Testis (tissue), 2 donors: ENCODE data around the gene PPP6R1.

Experiments
- CTCF ChIP-seq, 3 experiments: fragments of 450-650 bp in 2 of 3; fragments of 200-600 bp in 1 of 3; sonication (generic) in 1 of 3; IDR thresholded peaks; one replicate each; pipeline ENCODE4 v1.5.1; 2016 to 2019; ENCODE audit warnings: antibody characterized with exemption in 3 of 3, mild to moderate bottlenecking in 2 of 3, moderate library complexity in 1 of 3
- POLR2A ChIP-seq: fragments of 450-650 bp; IDR thresholded peaks from one replicate; pipeline ENCODE4 v1.6.1; 2017; ENCODE audit warnings: antibody characterized with exemption, mild to moderate bottlenecking, moderate library complexity

GRCh38 chr19:55213547-55213946, 45.3 kb downstream of the PPP6R1 start:
- TF ChIP-seq POLR2A (no peak), CTCF (IDR thresholded peaks at IDR 0.05) (no peak)
